Chondrocyte (in vitro differentiated cells): Measurements from ENCODE around the gene GPSM3. TPM values are rescaled to one million over a fixed set of nuclear protein-coding genes. Genes with fewer than 3 reads are reported as not detected.
"Not testable (repeated sequence)": the region's sequence is repeated elsewhere in the genome, so short reads cannot be mapped to it uniquely, and the experiment has no call there.

ENCODE experiments used
- DNase-seq: peaks from one replicate; pipeline ENCODE4 v3.0.0; 2021; ENCODE audit warnings: mixed read lengths, low spot score
- H3K27ac Mint-ChIP-seq: one replicate; pipeline ENCODE4 v1.8.0; 2021; ENCODE audit warnings: mild to moderate bottlenecking, moderate library complexity, mixed read lengths; ENCODE audit not compliant: unreplicated experiment
- H3K27me3 Mint-ChIP-seq: 2 replicates; pipeline ENCODE4 v1.8.0; 2021; ENCODE audit warnings: low read depth, mixed read lengths
- H3K36me3 Mint-ChIP-seq: 2 replicates; pipeline ENCODE4 v1.8.0; 2021; ENCODE audit warnings: low read depth, mixed read lengths
- H3K4me1 Mint-ChIP-seq: 2 replicates; pipeline ENCODE4 v1.8.0; 2021; ENCODE audit warnings: low read depth, mild to moderate bottlenecking, mixed read lengths
- H3K4me3 Mint-ChIP-seq: one replicate; pipeline ENCODE4 v1.8.0; 2021; ENCODE audit warnings: mild to moderate bottlenecking, moderate library complexity, mixed read lengths; ENCODE audit not compliant: unreplicated experiment
- H3K9me3 Mint-ChIP-seq: 2 replicates; pipeline ENCODE4 v1.8.0; 2021; ENCODE audit warnings: low read depth, mixed read lengths
- total RNA-seq: library from RNA; stranded (reverse); gene quantifications from 3 replicates; pipeline ENCODE4 v1.2.1, GENCODE V29; 2021
- TF ChIP-seq, protein P1 (sequence below): fragments of 200-600 bp; sonication (generic); IDR thresholded peaks from 2 replicates; pipeline ENCODE4 v1.5.0; 2021; ENCODE audit warnings: antibody characterized with exemption, mild to moderate bottlenecking, moderate library complexity

GPSM3 gene
- total RNA-seq, 1 donor from 2014 or later = 5.6 TPM

DNA sequence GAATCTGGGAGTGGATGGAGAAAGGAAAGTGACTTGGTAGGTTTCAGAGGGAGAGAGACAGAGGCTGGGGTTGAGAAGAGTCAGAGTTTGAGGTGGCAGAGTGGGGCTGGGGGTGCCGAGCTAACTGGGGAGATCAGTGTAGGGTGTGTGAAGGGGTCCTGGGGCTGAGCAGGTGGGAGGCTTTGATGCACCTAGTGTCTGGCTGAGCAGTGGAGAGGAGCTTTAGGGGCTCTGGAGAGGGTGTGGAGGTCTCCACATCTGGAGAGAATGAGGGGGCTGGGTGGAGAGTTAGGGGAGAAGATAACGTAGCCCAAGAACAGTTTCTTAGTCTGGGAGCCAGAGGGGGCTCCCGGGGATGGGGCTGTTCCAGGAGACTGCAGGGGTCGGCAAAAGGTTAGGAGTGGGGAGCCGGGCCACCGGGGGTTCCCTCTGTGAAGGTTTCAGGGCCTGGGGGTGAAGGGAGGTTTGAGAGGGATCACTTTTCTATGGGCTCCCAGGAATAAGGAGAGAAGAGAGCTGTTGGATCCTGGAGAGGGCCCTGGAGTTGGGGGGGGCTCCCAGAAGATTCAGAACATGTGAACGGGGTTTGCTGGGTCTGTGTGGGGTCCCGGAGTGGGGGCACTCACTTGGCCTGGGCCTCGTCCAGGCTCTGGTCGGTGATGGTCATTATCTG is 3.2 kb downstream of the GPSM3 start:
- peak overlapping the region; percentile 93 for H3K27ac Mint-ChIP-seq
- H3K36me3 Mint-ChIP-seq = peaks cover 10% of the 10 kb centered on the region
- peak overlapping the region; percentile 92 for H3K4me3 Mint-ChIP-seq
- H3K4me1 Mint-ChIP-seq = peaks cover 64% of the 10 kb centered on the region
- no peak for DNase-seq
- TF ChIP-seq, protein P1, sequence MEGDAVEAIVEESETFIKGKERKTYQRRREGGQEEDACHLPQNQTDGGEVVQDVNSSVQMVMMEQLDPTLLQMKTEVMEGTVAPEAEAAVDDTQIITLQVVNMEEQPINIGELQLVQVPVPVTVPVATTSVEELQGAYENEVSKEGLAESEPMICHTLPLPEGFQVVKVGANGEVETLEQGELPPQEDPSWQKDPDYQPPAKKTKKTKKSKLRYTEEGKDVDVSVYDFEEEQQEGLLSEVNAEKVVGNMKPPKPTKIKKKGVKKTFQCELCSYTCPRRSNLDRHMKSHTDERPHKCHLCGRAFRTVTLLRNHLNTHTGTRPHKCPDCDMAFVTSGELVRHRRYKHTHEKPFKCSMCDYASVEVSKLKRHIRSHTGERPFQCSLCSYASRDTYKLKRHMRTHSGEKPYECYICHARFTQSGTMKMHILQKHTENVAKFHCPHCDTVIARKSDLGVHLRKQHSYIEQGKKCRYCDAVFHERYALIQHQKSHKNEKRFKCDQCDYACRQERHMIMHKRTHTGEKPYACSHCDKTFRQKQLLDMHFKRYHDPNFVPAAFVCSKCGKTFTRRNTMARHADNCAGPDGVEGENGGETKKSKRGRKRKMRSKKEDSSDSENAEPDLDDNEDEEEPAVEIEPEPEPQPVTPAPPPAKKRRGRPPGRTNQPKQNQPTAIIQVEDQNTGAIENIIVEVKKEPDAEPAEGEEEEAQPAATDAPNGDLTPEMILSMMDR = no peak
- no peaks in the 10 kb centered on the region for H3K9me3 Mint-ChIP-seq
- H3K27me3 Mint-ChIP-seq = no peaks in the 10 kb centered on the region

DNA sequence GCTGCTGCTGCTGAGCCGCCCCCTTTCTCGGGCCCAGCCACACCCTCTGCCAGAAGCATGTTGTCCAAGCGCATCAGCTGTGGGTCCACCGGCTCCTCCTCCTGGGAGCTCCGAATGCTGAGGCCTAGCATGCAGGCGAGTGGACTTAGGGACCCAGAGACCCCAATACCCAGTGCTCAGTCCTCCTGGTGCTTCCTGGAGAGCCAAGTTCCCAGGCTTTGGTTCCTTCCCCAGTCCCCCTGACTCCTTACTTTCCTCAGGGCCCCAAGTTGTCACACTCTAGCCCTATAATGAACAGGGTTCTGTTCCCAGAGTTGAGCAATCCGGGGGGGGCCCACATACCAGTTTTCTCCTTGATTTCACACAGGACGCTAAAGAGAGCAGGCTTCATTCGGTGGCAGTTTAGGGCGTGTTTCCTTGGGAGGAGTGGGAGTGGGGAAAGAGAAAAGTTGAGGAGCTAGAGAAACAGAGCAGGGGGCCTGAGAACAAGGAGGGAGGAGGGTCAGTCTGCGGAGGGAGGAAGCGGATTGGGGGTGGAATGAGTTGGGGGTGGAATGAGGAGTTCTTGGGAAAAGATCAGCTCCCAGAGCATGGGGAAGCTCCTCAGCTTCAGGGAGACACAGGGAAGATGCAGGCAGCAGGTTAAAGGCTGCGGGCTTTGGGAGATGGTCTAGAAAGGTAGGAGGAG is 3.9 kb downstream of the GPSM3 start:
- H3K27ac Mint-ChIP-seq = peak overlapping the region; percentile 93
- H3K4me3 Mint-ChIP-seq = peak overlapping the region; percentile 92
- peaks cover 10% of the 10 kb centered on the region for H3K36me3 Mint-ChIP-seq
- DNase-seq = no peak
- TF ChIP-seq, protein P1 = no peak
- H3K27me3 Mint-ChIP-seq = no peaks in the 10 kb centered on the region
- no peaks in the 10 kb centered on the region for H3K9me3 Mint-ChIP-seq
- peaks cover 64% of the 10 kb centered on the region for H3K4me1 Mint-ChIP-seq

DNA sequence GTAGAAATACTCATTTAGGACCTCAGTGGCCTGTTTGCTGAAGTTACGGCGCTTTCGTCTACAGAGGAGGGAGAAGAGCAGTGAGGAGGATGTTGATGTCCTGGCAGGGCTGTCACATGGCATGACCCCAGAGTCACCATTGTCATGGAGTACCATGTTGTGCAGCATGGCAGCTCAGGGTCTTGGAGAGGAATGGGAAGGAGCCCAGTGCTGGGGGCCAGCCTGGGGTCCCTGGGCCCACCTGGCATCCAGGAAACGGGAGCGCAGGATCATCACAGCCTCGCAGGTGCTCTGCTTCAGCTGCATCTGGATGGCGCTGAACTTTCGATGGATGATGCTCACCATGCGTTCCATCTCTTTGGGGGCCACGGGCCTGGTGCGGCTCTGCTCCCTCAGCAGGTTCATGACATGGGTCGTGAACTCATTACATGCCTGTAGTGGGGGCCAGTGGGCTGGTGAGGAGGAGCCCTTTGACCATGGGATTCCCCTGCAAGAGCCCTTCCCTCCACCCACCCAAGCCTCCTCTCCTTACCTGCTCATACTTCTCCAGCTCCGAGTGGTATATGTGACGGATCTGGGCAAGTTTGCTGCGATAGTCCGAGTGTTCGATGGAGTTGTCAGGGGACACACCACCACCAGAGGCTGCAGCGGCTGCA is 4.6 kb downstream of the GPSM3 start:
- H3K36me3 Mint-ChIP-seq, H3K9me3 Mint-ChIP-seq, H3K27me3 Mint-ChIP-seq: not testable (repeated sequence)
- Mint-ChIP-seq H3K4me1 (peaks cover 62% of the 10 kb centered on the region), H3K27ac (peak overlapping the region; percentile 41), H3K4me3 (peak overlapping the region; percentile 92)
- DNase-seq = peak; percentile 53

DNA sequence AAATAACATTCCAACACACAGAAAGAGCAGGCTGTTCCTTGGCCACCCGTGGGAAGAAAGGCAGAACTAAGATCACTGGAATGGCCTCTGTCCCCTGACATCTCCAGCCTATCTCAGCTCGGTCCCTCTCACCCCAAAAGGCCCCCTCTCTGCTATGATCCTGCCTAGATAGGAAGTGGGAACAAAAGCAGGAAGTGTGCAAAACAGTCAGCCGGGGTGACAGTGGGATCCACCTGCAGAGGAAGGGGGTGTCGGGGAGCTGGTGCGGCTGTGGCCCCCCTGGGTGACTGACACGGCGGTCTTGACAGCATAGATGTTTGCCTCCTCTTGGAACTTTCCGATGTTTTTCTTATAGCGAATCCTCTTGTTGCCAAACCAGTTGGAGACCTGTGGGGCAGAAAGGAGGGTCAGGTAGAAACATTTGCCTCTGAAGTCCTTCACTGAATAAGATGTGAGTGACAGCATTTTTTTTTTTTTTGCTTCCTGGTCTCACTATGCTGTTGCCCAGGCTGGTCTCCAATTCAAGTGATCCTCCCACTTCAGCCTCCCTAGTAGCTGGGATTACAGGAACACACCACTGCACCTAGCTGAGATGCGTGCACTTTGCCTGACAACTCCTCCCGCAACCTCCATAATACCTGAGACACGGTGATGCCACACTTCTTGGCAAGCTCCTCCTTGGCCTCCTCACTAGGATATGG is 5.3 kb downstream of the GPSM3 start:
- peaks cover 10% of the 10 kb centered on the region for H3K36me3 Mint-ChIP-seq
- H3K9me3 Mint-ChIP-seq = no peaks in the 10 kb centered on the region
- peak; percentile 57 for DNase-seq
- TF ChIP-seq, protein P1 = no peak
- peak overlapping the region; percentile 12 for H3K27ac Mint-ChIP-seq
- no peaks in the 10 kb centered on the region for H3K27me3 Mint-ChIP-seq
- no peak overlapping the region for H3K4me3 Mint-ChIP-seq
- H3K4me1 Mint-ChIP-seq = peaks cover 55% of the 10 kb centered on the region

DNA sequence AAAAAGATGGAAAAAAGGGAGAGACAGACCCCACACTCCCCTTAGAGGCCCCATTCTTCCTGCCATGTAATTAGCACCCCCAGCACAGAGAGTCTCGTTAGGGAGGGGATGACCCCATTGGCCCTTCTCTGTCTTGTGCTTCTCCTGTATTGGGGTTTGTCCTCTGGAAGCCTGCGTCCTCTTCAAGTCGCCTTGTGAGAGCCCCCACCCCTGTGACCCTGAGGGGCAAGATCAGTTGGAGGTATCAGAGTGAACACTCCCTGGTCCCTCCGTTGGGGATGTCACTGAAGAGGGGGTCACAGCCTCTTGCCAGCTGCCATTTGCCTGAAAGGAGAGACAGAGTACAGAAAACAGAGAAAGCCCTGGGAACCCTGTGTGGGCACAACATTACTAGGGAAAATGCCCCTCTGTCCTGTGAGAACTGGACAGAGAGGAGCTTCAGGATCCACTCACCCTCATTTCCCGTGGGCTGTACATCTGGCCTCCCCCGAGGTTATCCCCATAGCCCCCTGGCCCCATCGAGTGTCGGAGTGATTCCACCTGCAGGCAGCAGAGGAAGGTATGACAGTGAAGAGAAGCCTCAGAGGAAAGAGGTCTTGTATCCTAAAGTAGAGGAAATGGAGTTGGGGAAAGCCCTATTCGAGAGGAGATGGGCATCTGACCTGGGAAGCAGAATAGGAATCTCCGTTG is 6.1 kb downstream of the GPSM3 start:
- H3K27me3 Mint-ChIP-seq, H3K4me3 Mint-ChIP-seq, H3K36me3 Mint-ChIP-seq, H3K9me3 Mint-ChIP-seq: not testable (repeated sequence)
- DNase-seq = peak; percentile 63
- peaks cover 46% of the 10 kb centered on the region for H3K4me1 Mint-ChIP-seq
- peak overlapping the region; percentile 78 for H3K27ac Mint-ChIP-seq

DNA sequence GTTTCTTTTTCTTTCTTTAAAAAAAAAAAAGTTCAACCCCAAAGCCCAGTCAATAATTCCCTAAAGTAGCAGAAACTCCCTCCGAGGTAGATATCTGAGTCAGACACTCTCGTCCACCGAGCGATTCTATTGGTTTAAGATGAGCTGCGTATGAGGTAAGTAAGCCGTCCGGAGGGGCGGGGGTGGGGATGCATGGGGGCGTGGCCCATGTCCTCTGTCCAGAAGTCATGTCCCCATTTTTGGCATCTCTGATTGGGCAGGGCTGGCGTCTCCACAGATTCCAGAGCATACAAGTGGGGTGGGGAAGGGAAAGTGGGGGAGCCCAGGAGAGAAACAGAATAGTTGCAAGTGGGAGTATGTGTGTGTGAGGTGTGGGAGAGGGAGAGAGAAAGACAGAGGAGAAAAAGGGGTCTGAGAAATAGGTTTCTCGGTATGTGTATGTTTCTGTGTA is 6.7 kb downstream of the GPSM3 start:
- peaks cover 11% of the 10 kb centered on the region for H3K36me3 Mint-ChIP-seq

More for the DNA sequence above, 6.7 kb downstream of the GPSM3 start:
- not testable (repeated sequence) for H3K4me3 Mint-ChIP-seq, H3K27me3 Mint-ChIP-seq, H3K9me3 Mint-ChIP-seq
- Mint-ChIP-seq H3K27ac (peak overlapping the region; percentile 78), H3K4me1 (peaks cover 42% of the 10 kb centered on the region)
- peak; percentile 48 for DNase-seq
